Measurements from ENCODE around the gene FTCD.
"Not testable (repeated sequence)": the region's sequence is repeated elsewhere in the genome, so short reads cannot be mapped to it uniquely, and the experiment has no call there.

Gene FTCD

DNA sequence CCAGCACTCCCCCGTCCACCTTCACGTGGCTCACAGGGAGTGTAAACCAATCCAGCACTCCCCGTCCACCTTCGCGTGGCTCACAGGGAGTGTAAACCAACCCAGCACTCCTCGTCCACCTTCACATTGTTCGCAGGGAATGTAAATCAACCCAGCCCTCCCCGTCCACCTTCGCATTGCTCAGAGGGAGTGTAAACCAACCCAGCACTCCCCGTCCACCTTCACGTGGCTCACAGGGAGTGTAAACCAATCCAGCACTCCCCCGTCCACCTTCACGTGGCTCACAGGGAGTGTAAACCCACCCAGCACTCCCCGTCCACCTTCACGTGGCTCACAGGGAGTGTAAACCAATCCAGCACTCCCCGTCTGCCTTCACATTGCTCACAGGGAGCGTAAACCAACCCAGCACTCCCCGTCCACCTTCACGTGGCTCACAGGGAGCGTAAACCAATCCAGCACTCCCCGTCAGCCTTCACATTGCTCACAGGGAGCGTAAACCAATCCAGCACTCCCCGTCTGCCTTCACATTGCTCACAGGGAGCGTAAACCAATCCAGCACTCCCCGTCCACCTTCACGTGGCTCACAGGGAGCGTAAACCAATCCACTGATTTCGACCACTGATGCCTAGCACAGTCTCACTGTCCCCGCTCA, 14.9 kb downstream of the FTCD start:
- not testable (repeated sequence) for DNase-seq (ENCODE audit: low spot score)

DNA sequence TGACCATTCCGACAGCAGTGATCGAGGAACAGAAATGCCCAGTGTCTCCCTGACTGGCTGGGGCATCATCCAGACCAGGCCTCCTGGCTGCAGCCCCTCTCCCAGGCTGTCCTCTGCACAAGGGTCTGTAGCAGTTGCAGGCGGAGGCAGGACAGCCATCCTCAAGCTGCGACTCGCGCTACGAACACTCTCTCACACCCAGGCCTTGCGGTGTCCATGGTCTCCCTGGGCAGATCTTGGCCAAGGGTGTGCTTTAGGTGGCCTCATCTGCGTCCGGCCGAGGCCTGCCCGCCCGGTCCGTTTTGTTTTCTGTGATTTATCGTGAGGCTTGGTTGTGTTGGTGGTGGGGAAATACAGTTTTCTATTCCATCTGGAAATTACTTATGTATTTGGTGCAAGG, 15.7 kb downstream of the FTCD start:
- no peak for DNase-seq (ENCODE audit: low spot score)

DNA sequence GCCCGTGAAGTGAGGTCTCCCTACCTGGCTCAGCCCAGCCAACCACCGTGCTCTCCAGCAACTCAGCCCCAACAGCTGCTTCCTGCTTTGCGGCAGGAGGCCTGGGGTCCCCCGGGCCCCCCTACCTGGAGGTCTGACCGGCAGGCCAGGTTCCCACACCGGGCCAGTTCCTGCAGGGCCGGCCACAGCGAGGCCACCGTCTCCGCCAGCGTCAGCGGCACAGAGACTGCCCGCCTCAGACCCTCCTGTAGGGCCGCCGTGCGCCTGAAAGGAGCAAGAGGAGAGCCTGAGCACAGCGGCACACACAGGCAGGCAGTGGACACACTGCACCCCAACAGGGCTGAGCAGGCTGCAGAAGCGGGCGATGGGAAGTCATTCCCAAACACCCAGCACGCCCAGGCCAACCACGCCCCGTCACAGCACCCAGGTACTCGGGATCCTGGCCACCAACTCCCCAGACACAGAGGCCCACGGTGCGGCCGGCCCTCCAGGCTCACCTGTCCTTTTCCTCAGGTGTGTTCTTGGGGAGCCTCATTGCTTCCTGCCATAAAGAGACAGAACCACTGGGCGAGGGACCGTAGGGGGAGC, 16.9 kb downstream of the FTCD start:
- DNase-seq (ENCODE audit: low spot score) = no peak

DNA sequence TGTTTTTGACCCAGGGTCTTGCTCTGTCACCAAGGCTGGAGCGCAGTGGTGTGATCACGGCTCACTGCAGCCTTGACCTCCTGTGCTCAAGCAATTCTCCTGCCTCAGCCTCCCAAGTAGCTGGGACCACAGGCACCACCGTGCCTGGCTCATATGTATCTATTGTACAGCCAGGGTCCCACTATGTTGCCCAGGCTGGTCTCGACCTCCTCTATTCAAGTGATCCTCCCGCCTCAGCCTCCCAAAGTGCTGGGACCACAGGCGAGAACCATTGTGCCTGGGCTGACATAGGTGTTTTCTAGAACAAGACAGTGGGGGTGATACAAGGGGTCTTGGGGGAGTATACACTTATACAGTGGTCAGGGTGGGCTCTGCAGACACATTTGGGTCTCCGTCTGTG, 17.5 kb downstream of the FTCD start:
- no peak for DNase-seq (ENCODE audit: low spot score)

DNA sequence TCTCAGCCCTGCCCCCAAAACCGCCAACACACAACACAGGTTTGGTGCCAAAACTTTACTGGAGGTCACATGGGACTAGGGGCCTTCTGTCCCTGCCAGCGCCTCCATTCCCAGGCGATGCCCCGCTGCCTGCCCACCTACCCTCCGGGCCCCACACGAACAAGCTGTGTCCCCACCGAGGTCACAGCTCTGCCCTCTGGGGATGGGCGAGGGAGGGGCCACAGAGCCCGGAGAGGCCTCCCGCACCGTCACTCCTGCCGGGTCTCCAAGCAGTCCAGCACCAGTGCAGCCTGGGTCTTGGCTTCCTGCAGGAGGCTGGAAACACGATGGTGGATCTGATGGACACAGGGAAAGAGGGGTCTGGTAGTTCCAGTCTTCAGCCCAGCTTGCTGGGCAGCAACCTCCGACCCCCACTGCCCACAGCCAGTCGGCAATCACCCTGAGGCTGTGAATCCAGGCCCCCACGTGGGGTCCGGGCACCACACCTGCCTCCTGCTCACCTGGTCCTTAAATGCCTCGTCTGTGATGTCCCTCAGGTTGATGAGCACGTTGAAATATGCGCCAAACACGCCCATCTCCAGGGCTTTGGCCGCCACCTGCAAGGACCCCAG, 18.5 kb downstream of the FTCD start:
- no peak for DNase-seq (ENCODE audit: low spot score)

DNA sequence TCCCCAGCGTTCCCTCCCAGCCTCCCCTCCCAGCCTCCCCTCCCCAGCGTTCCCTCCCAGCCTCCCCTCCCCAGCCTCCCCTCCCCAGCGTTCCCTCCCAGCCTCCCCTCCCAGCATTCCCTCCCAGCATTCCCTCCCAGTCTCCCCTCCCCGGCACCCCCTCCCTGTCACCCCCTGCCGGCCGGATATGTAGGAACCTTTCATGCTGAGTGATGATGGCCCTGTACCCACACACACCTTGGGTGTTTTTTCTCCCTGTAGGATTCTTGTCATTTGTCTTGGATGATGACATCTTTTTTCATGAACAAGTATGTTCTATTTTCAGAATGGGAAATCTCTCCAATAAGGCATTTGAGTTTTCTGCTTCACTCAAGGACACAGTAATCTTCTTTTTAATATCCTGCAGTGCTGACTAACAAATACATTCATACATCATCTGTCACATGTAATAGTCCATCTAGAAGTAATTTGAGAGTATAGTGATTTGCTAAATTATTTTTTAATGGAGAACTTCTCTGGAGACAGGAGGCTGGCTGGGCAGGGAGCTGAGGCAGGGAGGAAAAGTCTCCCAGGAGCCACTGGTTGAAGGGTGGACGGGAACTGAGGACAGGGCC, 19.5 kb downstream of the FTCD start:
- DNase-seq (ENCODE audit: low spot score) = no peak

DNA sequence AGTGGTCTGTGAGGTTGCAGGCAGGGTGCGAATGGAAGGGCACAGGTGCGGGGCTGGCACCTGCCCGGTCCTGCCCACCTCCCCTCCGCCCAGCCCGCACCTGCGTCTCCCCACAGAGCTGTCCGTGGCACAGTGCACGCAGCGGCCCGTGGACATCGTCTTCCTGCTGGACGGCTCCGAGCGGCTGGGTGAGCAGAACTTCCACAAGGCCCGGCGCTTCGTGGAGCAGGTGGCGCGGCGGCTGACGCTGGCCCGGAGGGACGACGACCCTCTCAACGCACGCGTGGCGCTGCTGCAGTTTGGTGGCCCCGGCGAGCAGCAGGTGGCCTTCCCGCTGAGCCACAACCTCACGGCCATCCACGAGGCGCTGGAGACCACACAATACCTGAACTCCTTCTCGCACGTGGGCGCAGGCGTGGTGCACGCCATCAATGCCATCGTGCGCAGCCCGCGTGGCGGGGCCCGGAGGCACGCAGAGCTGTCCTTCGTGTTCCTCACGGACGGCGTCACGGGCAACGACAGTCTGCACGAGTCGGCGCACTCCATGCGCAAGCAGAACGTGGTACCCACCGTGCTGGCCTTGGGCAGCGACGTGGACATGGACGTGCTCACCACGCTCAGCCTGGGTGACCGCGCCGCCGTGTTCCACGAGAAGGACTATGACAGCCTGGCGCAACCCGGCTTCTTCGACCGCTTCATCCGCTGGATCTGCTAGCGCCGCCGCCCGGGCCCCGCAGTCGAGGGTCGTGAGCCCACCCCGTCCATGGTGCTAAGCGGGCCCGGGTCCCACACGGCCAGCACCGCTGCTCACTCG, 23.3 kb downstream of the FTCD start:
- DNase-seq (ENCODE audit: low spot score) = no peak

DNA sequence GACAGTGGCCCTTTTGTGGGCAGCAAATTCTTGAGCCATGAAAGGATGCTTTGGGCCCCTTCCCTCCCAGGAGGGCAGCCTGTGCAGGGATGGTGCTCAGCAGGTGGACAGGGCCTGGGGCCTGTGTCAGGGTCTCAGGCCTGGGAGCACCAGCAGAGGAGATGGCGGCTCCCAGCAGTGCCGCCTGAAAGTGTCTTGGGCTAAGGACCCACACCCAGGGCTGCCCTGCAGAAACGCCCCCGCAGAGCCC, 23.9 kb downstream of the FTCD start:
- no peak for DNase-seq (ENCODE audit: low spot score)

DNA sequence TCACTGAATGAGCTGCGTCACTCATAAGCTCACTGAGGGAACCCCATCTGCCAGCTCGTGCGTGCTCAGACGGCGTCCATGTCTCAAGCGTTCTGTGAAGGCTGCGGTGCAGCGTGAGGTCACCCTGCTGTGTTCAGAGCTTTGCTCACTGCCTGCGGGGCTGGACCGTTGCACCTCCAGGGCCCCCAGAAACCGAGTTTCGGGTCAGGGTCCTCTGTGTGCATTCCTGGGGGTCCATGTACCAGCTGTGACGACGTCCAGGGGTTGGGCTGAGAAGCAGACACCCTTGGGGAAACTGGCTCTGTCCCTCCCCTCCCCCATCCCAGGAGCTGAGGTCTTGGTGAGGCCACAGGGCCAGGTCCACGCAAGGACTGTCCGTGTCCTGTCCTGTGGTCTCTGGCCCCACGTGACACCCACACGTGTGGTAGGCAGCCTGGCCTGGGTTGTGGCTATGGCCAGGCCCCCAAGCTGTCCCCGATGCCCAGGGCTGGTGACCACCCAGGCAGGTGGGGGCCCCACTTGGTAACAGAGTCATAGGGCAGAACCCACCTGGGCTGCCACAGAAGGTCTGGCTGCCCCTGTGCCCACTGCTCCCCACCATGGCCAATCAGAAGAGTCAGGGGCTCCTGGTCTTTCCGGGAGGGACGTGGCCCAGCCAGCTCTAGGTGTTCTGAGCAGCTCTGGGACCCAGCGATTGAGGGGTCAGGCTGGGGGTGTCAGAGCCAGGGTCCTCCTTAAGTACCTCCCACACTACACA, 24.4 kb downstream of the FTCD start:
- DNase-seq (ENCODE audit: low spot score) = no peak

DNA sequence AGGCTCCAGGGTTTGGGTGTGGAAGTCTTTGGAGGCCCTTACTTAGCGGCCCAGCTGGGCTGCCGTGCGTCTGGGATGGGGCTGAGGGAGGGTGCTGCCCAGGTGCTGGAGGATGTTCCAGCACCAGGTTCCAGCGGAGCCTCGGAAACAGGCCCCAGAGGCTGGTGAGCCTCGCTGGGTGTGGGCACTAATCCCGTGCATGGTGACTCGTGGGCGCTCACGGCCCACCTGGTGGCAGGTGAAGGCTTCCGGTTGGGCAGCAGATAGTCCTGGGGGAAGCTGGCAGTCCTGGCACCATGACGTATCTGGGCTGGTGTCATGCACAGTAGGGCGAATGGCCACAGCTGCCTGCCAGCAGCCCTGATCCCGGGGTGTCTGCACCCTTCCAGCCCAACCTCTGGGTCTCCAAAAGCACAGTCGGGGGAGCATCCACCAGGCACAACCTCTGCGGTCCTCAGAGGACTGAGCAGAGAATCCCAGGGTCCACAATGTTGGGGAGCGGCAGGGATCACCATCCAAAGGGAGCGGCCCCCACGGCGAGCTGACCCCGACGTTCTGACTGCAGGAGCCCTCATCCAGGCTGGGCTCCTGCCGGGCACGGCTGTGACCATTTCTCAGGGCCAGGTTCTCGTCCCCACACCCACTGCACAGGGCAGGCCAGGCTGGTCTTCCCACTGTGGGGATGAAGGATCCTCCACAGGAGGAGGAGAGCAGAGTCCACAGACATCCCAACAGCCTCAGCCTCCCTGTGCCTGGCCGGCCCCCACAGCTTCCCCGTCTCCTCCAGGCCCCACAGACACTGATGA, 25.3 kb downstream of the FTCD start:
- no peak for DNase-seq (ENCODE audit: low spot score)

DNA sequence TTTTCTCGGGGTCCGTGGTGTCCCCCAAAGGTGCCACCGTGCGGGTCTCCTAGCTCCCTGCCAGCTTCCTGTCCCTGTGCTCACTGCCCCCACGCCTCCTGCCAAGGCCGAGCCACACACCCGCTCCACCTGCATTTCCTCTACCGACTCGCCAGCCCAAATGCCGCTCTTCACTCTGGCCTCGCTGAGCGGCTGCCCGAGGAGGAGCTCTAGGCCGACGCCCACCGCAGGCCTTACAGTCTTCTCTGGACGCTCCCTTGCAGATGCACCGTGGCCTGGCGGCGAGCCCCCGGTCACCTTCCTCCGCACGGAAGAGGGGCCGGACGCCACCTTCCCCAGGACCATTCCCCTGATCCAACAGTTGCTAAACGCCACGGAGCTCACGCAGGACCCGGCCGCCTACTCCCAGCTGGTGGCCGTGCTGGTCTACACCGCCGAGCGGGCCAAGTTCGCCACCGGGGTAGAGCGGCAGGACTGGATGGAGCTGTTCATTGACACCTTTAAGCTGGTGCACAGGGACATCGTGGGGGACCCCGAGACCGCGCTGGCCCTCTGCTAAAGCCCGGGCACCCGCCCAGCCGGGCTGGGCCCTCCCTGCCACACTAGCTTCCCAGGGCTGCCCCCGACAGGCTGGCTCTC, 26.3 kb downstream of the FTCD start:
- DNase-seq (ENCODE audit: low spot score) = no peak

DNA sequence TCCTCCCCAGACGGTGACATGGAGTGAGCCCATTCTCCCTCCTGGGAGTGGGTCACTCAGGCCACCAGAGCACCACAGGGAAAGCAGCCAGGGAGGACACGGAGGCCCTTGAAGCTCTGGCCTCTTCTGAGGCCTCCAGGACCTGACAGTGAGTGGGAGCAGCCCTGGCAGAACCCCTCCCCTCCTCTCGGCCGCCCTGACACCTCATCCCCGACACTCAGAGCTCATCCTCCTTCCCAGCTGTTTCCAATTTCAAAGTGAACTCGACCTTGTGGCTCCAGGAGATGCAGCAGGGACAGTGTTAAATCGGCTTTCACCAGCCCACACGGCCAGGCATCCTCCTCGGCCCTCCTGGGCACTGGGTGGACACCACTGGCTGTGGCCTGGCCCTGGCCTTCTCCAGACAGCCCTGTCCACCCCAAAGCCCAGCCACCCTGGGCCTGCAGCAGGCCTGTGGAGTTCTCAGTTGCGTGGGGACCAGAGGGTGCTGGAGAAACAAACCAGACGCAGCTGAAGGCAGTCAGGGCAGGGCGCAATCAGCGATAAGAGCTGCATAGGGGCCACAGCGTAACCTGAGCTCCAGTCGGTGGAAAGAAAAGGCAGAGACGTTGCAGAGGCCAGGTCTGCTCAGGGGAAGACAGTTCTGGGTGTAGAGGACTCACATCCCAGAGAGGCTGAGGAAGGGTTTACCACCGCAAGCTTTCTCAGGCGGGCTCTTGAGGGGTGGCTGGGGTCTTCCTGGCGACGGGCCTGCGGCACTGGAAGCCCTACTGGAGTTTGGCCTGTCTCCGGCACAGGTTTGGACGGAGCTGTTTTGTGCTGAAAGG, 27.1 kb downstream of the FTCD start:
- no peak for DNase-seq (ENCODE audit: low spot score)

DNA sequence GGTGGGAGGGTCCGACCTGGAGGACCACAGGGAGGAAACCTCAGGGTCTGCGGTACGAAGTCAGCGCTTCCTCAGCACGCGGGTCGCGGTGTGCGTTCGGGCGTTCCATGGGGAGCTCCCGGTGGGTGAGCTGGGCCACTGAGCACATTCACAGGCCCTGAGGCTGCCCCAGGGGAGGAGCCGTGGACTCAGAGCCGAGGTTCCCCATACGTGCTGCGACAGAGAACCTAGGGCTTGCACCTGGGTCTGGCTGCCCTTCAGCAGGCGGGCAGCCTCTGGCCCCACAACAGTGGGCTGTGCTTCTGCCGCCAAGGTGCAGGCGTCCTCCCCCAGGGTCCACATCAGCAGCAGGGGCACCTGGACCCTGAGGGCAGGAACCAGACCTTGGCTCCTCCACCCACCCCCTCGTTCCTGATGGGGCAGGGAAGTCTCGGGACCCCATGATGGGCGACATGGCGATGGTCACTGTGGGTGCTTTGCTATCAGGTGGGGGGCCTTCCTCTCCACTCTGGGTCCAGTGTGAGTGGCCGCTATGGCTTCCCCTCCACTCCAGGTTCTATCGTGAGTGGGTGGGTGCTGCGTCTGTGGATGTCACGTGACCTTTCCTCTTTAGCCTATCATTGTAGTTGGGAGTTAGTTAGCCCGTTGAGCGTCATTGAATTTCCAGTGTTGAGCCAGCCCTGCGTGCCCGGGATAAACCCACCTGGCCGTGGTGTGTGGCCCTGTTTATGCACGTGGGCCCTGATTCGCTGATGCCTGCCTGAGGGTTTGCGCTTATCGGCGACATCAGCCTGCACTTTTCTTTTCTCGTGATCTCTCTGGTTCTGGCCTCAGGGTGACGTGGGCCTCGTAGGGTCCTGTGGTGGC, 27.9 kb downstream of the FTCD start:
- no peak for DNase-seq (ENCODE audit: low spot score)

DNA sequence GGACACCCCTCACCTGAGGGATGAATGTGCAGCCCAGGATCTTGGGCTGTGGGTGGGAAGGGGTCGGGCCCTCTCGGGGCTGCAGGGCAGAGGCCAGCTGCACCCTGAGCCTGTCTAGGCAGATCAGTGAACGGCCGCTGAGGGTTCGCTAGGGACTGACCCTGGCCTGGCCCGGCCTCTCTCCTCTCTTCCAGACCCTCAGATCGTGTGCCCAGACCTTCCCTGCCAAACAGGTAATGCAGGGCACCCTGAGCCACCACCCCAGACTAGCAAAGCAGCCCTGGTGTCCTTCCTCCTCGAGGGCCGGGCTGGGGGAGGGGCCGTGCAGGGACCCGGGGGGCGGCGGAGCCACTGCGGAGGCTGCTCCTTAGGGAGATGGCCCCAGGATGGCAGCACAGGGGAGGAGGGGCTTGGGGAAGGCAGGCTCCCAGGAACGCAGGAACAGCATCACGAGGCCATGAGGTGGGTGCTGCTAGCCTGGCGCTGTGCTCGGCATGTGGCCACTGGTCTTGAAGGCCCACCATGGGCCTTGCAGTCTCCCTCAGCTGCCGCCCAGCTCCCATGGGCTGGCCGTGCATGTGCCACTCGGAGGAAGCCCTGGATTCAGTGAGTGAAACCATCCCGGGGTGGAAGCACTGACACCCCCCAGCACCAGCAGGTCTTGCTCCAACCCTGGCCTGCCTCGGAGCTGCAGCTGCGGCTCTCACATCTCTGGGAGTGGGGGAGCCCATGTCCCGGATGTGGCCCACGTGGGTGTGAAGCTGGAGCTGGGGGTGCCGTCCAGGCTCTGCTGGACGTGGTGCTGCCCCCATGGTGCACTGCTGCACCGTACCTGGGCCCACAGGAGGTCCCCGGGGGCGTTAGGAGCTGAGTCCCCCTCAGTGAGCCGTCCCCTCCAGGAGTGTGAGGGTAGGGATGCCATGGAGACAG, 28.8 kb downstream of the FTCD start:
- DNase-seq (ENCODE audit: low spot score) = no peak

DNA sequence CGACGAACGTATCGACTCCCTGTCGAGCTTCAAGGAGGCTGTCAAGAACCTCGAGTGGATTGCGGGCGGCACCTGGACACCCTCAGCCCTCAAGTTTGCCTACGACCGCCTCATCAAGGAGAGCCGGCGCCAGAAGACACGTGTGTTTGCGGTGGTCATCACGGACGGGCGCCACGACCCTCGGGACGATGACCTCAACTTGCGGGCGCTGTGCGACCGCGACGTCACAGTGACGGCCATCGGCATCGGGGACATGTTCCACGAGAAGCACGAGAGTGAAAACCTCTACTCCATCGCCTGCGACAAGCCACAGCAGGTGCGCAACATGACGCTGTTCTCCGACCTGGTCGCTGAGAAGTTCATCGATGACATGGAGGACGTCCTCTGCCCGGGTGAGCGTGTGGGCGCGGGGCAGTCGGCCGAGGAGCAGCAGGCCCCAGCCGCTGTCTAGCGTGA, 29.5 kb downstream of the FTCD start:
- no peak for DNase-seq (ENCODE audit: low spot score)

DNA sequence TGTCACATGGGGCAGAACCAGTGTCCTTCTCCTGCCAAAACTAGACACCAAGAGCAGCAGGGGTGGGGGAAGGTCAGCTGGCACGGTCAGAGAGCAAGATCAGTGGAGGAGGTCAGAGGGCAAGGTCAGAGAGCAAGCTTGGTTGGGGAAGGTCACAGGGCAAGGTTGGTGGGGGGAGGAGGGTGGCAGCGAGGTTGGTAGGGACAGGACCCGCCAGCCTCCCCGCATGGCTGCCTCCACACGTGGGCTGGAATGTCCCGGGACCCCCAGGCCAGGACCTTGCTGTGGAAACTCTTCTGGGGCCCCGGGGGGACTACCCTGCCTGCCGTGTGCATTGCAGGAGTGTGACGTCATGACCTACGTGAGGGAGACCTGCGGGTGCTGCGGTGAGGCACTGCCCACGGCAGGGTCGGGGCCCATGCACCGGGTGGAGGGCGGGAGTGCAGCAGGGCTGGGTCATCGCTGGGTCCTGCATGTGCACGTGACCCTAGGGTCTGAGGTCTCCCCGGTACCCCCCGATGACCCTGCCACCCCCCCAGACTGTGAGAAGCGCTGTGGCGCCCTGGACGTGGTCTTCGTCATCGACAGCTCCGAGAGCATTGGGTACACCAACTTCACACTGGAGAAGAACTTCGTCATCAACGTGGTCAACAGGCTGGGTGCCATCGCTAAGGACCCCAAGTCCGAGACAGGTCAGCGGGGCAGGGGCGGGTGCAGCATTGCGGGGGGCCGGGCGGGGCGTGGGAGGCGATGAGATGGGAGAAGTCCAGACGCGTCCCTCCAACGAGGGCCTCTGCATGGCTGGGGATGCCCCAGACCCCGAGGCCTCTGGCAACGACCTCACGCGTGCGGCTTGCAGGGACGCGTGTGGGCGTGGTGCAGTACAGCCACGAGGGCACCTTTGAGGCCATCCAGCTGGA, 30.2 kb downstream of the FTCD start:
- DNase-seq (ENCODE audit: low spot score) = no peak
